Activated CD4-positive, alpha-beta T cell treated with anti-CD3 and anti-CD28 coated beads, Interleukin-2, Interleukin-6, amounts not matched to agents 100 ng/mL and 50 ng/mL, durations not matched to agents 16 hours and 8 hours (primary cell): ENCODE results near the gene DBI.
"Not testable (repeated sequence)": the region's sequence is repeated elsewhere in the genome, so short reads cannot be mapped to it uniquely, and the experiment has no call there.

Source experiments
- DNase-seq: peaks from one replicate; pipeline ENCODE4 v3.0.0-alpha.2; 2020

The DBI gene

GRCh38 chr2:119366161-119366648, 572 bp upstream of the DBI start:
- DNase-seq: no peak

GRCh38 chr2:119367472-119368099, 809 bp downstream of the DBI start:
- DNase-seq: peak; percentile 66

- no peak for DNase-seq
Measured at GRCh38 chr2:119369845-119370244, 3.1 kb downstream of the DBI start.

DNA sequence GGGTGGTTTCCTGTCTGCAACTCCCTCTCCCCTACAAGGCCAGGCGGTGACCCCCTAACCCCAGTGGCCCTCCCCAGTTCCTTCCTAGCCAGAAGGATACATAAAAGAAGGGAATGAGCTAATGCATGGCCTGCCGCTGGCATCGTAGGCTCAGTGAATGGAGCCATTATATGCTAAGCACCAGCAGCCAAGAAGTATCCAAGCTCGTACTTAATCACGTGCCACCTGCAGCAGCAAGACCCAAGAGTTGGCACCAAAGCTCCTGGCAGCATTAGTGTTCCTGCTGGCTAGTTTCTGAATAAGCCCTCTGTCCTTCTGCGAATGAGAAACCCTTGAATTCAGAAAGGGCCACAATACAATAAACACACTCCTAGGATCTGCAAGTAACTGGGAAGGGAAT, 4.3 kb downstream of the DBI start:
- no peak for DNase-seq

GRCh38 chr2:119372778-119373568, 6.2 kb downstream of the DBI start:
- DNase-seq: no peak

- not testable (repeated sequence) for DNase-seq
Measured at GRCh38 chr2:119373907-119374745, 7.3 kb downstream of the DBI start.

DNA sequence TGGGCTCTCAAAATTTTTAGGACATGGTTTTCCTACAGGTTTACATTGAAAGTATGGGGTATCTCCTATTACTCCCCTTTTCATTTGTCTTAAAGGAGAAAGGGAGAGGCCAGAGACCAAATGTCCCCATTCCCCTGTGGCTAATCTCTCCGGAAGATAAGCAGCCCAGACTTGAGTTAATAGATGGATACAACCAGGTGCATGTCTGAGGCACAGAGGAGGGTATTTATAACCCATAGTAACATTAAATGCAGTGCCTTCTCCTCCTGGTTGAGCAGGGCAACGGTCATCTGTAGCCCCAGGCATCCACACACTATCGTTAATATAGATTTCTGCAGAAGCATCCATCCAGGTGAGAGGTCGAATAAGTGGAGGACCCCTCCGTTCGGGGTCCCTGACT, 9.6 kb downstream of the DBI start:
- not testable (repeated sequence) for DNase-seq

- DNase-seq: no peak
Measured at GRCh38 chr2:119376810-119377209, 10.0 kb downstream of the DBI start.

DNA sequence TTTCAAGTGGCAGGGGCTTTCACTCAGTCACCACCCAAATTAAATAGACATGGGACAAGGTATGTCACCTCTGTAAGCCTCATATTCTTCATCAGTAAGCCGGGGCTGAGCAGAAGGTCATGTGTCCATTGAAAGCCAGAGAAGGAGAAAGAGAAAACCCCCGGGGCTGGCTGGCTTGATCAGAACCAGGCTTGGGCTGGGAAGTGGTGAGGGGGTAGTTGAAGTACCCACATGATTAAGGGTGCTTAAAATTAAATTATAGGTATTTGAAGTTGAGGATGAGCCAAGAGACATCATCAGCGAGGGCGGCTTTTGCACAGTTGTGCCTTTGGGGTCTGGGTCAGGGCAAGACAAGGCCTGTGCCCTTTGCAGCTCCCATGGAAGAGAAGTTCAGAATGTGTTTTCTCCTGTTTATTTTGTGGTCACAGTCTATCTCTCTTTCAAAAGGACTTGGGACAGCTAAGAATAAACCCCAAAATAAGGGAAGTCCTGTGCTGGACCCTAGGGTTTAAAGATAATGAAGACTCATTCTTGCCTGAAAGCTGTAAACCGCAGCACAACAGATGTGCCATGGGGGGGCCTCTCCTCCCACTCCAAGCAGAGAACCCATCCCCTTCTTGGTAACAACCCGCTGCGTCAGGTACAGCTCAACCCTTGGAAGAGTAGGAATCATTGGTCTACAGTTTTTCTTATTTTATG, 10.7 kb downstream of the DBI start:
- no peak for DNase-seq

- DNase-seq: no peak
Measured at GRCh38 chr2:119377993-119378345, 11.2 kb downstream of the DBI start.

DNA sequence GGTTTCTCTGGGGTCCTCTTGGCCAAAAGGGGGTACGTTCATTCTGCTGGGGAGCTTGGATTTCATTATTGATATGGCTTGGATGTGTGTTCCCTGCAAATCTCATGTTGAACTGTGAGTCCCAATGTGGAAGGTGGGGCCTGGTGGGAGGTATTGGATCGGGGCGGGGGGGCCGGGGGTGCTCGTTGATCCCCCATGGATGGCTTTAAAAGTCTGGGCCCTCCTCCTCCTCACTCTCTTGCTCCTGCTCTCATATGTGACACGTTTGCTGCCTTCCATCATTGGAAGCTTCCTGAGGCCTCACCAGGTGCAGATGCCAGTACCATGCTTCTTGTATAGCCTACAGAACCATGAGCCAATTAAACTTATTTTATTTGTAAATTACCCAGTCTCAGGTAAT, 11.8 kb downstream of the DBI start:
- DNase-seq: no peak

GRCh38 chr2:119383410-119384140, 16.8 kb downstream of the DBI start:
- DNase-seq: no peak

DNA sequence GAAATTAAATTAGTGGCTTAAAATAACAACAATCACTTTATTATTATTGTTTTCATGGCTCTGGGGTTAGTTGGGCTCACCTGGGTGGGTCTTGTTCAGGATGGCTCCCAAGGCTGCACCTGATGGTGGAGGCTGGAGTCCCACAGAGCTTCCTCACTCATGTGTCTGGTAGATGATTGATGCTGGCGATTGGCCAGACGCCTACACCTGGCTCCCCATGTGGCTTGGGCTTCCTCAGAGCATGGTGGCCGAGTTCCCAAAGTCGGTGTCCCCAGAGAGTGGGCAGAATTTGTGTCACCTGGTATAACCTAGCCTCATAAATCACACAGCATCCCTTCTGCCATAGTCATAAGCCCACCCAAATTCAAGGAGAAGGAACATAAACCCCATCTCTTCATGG, 18.2 kb downstream of the DBI start:
- DNase-seq: no peak

GRCh38 chr2:119385466-119385865, 18.7 kb downstream of the DBI start:
- no peak for DNase-seq

- peak; percentile 21 for DNase-seq
Measured at GRCh38 chr2:119387381-119388129, 20.8 kb downstream of the DBI start.

DNA sequence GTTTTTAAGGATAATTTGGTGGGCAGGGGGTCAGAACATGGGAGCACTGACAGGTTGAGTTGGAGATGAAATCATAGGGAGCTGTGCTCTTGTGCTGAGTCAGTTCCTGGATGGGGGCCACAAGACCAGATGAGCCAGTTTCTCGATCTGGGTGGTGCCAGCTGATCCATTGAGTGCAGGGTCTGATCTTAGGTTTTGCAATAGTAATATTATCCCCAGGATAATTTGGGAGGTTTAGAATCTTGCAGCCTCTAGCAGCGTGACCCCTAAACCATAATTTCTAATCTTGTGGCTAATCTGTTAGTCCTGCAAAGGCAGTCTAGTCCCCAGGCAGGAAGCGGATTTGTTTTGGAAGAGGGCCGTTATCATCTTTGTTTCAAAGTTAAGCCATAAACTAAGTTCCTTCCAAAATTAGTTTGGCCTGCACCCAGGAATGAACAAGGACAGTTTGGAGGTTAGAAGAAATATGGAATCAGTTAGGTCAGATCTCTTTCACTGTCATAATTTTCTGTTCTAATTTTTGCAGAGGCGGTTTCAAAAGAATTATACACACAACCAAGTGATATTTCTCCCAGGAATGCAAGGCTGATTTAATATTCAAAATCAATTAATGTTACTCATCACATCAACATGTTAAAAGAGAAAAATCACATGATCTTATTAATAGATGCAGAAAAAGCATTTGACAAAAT, 23.0 kb downstream of the DBI start:
- no peak for DNase-seq

- DNase-seq: no peak
Measured at GRCh38 chr2:119393971-119394748, 27.4 kb downstream of the DBI start.

GRCh38 chr2:119397196-119397595, 30.4 kb downstream of the DBI start:
- DNase-seq: no peak

GRCh38 chr2:119402106-119402505, 35.3 kb downstream of the DBI start:
- no peak for DNase-seq
